HG03575 (cell line): Measurements from ENCODE around the gene FBF1.

Experiments used
- ATAC-seq: cut with Tn5 transposase; IDR thresholded peaks from one replicate; pipeline ENCODE4 v1.9.1; 2021; ENCODE audit not compliant: unreplicated experiment, insufficient number of reproducible peaks, low FRiP score; ENCODE audit errors: extremely low read depth

Gene FBF1

GRCh38 chr17:75959051-75959838, 18.4 kb upstream of the FBF1 start:
- no peak for ATAC-seq

GRCh38 chr17:75950855-75951554, 10.2 kb upstream of the FBF1 start:
- no peak for ATAC-seq

DNA sequence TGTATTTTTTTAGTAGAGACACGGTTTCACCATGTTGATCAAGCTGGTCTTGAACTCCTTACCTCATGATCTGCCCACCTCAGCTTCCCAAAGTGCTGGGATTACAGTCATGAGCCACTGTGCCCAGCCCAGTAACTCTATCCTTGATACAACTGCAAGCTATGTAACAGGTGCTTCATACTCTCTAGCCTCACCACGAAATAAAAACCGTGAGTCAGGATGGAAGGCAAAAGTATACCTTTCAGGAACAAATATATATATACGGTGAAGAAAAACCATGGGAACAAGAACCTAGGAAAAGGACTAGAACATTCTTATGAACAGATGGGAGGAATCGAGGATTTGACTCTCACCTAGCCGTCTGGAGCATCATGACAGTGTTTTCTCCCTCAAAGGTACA, 9.6 kb upstream of the FBF1 start:
- ATAC-seq: no peak

GRCh38 chr17:75945211-75945610, 4.4 kb upstream of the FBF1 start:
- no peak for ATAC-seq

GRCh38 chr17:75943491-75943890, 2.6 kb upstream of the FBF1 start:
- no peak for ATAC-seq

- no peak for ATAC-seq
Observed at GRCh38 chr17:75942473-75942872, 1.6 kb upstream of the FBF1 start.

- no peak for ATAC-seq
Observed at GRCh38 chr17:75941442-75941819, 589 bp upstream of the FBF1 start.

- ATAC-seq: no peak
Observed at GRCh38 chr17:75937652-75938051, 3.2 kb downstream of the FBF1 start.

- no peak for ATAC-seq
Observed at GRCh38 chr17:75933808-75934207, 7.0 kb downstream of the FBF1 start.

GRCh38 chr17:75932852-75933251, 8.0 kb downstream of the FBF1 start:
- ATAC-seq: no peak

- ATAC-seq: no peak
Observed at GRCh38 chr17:75931062-75931461, 9.8 kb downstream of the FBF1 start.

DNA sequence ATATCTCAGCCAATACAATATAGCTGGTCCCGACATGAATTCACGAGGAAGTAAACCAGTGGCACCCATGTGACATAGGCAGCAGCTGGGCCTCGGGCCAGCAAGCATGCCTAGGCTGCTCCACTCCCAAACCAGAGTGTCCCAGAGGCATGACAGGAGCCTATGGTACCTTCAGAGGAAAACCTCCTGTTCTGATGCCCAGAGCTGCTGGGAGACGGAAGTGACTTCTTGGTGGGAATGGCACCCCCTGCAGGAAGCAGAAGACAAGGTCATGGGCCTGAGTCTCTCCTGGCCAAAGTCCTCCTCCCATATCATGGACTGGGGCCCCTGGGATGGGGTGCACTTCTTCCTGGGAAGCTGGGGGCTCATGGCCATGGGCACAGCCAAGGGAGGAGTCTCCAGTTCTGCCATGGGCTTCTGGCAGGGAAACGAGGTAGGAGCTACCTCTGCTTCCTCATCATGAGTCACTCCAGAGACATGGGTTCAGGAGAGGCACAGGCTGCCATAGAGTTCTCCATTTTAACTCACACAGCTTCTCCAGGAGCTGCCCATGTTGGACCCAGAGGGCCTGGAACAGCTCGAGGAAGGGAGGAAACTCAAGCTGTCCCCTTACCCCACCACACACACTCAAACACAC, 13.4 kb downstream of the FBF1 start:
- ATAC-seq: no peak

DNA sequence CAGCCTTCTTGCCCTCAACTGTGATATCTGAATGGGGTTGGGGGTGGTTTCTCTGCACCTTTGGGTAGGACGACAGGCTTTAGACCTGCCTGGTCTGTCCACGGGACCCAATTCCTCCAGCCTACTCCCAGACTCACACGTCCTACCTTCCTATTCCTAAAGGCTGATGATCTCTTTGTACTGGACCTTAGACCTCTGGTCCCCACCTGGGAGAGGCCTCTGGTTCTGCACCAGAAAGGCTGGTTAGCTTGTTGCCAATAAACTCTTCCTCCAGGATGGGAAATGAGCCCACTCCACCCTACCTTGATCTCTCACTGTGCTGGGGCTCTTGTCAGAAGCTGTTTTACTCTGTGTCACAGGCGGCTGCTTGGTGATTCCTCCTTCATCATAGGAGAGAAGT, 14.4 kb downstream of the FBF1 start:
- no peak for ATAC-seq

DNA sequence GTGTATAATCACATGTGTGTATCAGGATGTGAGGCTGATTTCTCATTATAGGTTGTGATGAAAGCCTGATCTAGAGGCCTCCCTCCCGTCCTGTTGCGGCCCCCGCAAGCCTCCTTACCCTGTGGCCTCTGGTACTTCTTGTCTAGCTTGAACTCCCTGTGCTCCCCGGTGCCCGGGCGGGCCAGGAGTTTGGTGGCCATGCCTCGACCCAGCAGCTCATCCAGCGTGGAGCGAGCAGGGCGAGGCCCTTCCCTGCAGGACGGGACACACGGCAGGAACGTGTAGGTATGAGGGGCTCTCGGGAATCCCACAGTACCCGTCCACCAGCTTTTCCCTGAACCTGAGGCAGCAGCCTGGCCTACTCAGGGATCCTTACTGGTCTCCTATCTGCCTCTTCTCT, 14.9 kb downstream of the FBF1 start:
- ATAC-seq: no peak

DNA sequence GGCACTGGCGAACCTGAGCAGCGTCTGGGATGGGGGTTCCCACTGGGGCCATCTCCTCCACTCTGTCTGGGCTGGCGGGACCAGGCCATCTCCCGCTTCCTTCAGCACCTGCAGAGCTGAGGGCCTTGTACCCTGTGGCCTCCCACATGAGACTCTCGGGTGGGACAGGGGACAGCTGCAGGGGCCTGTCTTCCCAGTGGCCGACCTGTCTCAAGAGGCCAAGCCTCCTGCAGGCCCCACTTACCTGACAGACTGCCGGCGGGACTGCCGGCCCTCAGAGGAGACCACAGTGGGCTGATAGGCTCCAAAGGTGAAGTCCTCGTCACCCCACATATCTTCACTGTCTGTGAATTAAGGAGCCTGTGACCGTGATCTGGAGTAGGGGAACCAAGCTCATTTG, 15.7 kb downstream of the FBF1 start:
- no peak for ATAC-seq

DNA sequence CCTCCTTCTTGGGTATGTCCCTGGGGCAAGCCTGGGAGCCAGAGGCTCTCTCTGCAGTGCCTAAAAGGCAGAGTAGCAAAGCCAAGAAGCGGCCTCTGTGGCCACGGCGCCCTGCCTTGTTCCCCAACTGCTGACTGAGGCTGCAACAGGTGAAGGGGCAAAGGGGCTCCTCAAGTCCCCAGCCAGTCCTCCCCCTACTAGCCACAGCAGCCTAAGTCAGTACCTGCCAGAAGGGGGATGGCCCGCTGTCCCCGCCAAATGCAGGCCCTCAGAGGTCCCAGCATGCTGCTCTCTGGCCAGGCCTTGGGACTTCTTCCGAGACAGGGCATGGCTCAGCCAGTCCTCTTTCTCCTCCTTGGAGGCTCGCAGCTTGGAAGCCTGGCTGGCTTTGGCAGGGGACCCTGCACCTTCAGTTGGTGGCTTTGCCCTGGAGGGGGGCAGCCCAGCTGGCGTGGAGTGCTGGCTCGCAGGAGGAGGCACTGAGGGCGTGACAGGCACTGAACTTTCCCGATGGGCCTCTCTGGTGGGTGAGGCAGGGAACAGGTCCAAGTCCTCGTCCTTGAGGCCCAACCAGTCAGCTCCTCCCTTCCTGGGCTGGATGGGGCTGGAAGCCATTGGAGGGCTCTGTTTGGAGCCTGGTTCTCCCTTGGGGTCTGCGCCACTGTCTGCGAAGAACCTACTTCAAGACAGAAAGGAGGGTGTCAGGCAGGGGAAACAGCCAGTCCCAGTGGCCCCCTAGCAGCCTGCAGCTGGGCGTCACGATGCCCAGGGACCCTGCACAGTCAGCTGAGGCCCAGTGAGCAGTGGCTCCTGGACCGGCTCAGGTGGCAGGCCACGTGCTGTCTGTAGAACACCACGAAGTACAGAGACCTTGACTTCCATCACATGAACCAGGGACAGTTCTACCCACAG, 17.6 kb downstream of the FBF1 start:
- no peak for ATAC-seq

GRCh38 chr17:75922173-75922961, 18.5 kb downstream of the FBF1 start:
- ATAC-seq: no peak

DNA sequence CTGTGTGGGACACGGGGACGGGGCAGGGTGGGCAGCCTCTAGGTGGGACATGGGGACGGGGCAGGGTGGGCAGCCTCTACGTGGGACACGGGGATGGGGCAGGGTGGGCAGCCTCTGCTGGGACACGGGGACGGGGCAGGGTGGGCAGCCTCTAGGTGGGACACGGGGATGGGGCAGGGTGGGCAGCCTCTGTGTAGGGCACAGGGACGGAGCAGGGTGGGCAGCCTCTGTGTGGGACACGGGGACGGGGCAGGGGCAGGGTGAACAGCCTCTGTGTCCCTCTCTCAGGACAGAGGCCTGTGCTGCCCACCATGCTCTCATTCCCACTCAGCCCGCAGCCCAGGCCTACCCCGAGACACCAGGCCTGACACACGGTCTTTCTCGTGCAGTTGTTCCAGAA, 19.2 kb downstream of the FBF1 start:
- no peak for ATAC-seq
